MCF 10A (cell line): Measurements from ENCODE around the gene PRR33. TPM values are rescaled to one million over a fixed set of nuclear protein-coding genes. Genes with fewer than 3 reads are reported as not detected.

Experiments used
- BruUV-seq: library from RNA; stranded (reverse); fragments of 400-500 nt; replicated peaks from 2 replicates; lab custom pipeline; 2021; lab: Mats Ljungman, UMichigan
- CTCF ChIA-PET: fragments of 300-600 bp; sonication (Branson Sonifier 250); formaldehyde crosslinking; extraction: SDS; loops from one replicate; lab custom pipeline; 2021; ENCODE audit warnings: antibody characterized with exemption, inconsistent platforms; lab: Yijun Ruan, JAX
- POLR2A ChIA-PET: fragments of 300-600, 350-650 bp; sonication (Branson Sonifier 250); formaldehyde crosslinking; extraction: SDS; loops from one replicate; lab custom pipeline; 2020; ENCODE audit warnings: antibody characterized with exemption, inconsistent platforms; lab: Yijun Ruan, JAX
- DNase-seq: peaks from one replicate; pipeline ENCODE4 v3.0.0-alpha.2; 2018; ENCODE audit not compliant: unreplicated experiment
- H3K27ac Mint-ChIP-seq: one replicate; pipeline ENCODE4 v1.8.0; 2022; ENCODE audit warnings: mild to moderate bottlenecking, low read depth, mixed read lengths; ENCODE audit not compliant: unreplicated experiment
- H3K27me3 Mint-ChIP-seq: one replicate; pipeline ENCODE4 v1.8.0; 2022; ENCODE audit warnings: mixed read lengths; ENCODE audit not compliant: insufficient read depth, unreplicated experiment
- H3K36me3 Mint-ChIP-seq: one replicate; pipeline ENCODE4 v1.8.0; 2022; ENCODE audit warnings: mild to moderate bottlenecking, moderate library complexity, mixed read lengths; ENCODE audit not compliant: insufficient read depth, unreplicated experiment
- H3K4me1 Mint-ChIP-seq: one replicate; pipeline ENCODE4 v1.8.0; 2022; ENCODE audit warnings: mixed read lengths; ENCODE audit not compliant: insufficient read depth, unreplicated experiment
- H3K4me3 Mint-ChIP-seq: one replicate; pipeline ENCODE4 v1.8.0; 2022; ENCODE audit warnings: mild to moderate bottlenecking, moderate library complexity, mixed read lengths; ENCODE audit not compliant: unreplicated experiment
- H3K9me3 Mint-ChIP-seq: one replicate; pipeline ENCODE4 v1.8.0; 2022; ENCODE audit warnings: mixed read lengths; ENCODE audit not compliant: unreplicated experiment
- intact Hi-C: fragments of 100-400 bp; cut with micrococcal nuclease; formaldehyde crosslinking; loops from 2 replicates; pipeline ENCODE4 v1.14.1; 2022
- total RNA-seq: library from RNA; stranded (reverse); gene quantifications from 2 replicates; pipeline ENCODE4 v1.2.3, GENCODE V29; 2022
- TF ChIP-seq, protein P1 (sequence below): fragments of 200-600 bp; IDR thresholded peaks from one replicate; pipeline ENCODE4 v1.8.0; 2022; ENCODE audit warnings: antibody characterized with exemption, mild to moderate bottlenecking; ENCODE audit not compliant: unreplicated experiment

PRR33 gene
- total RNA-seq, 1 experiment from 2014 or later: not detected

DNA sequence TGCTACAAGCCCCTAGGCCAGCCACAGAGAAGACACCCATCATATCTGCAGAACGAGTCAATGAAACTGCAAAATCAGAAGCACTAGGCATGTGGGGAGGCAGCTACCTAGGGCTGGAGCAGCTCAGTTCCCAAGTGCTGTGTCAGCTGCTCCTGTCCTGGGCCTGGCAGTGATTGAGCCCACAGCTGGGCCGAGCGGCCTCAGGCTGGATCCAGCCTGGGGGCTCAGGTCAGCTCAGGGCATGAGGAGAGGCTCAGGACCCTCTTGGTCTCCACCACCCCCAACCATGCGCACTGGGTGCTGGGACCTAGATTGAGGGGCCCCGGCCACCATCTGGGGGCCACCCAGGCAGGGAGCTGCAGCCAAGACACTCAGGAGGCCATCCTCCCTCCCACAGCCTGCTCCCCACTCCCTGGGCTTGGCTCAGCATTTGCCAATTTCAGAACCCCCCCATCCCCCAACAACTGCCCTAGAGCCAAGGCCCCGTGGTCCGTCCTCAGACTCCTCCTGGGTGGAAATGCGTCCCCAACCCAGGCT lies 25.4 kb upstream of the PRR33 start:
- POLR2A ChIA-PET: no interaction called here
- no peak overlapping the region for H3K4me3 Mint-ChIP-seq
- H3K9me3 Mint-ChIP-seq: peaks cover 7% of the 10 kb centered on the region
- H3K27ac Mint-ChIP-seq: no peak overlapping the region
- BruUV-seq: no TSS peak
- intact Hi-C loops: loop anchor here (5.0 kb wide), 1 partner anchor 35 kb away; no protein-coding TSS in a partner anchor
- H3K27me3 Mint-ChIP-seq: peaks cover 32% of the 10 kb centered on the region
- TF ChIP-seq, protein P1, sequence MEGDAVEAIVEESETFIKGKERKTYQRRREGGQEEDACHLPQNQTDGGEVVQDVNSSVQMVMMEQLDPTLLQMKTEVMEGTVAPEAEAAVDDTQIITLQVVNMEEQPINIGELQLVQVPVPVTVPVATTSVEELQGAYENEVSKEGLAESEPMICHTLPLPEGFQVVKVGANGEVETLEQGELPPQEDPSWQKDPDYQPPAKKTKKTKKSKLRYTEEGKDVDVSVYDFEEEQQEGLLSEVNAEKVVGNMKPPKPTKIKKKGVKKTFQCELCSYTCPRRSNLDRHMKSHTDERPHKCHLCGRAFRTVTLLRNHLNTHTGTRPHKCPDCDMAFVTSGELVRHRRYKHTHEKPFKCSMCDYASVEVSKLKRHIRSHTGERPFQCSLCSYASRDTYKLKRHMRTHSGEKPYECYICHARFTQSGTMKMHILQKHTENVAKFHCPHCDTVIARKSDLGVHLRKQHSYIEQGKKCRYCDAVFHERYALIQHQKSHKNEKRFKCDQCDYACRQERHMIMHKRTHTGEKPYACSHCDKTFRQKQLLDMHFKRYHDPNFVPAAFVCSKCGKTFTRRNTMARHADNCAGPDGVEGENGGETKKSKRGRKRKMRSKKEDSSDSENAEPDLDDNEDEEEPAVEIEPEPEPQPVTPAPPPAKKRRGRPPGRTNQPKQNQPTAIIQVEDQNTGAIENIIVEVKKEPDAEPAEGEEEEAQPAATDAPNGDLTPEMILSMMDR: no peak
- no peaks in the 10 kb centered on the region for H3K36me3 Mint-ChIP-seq
- no peak for DNase-seq
- CTCF ChIA-PET: interaction anchor here (1.0 kb wide), 1 partner anchor 216 kb away, joined by 3 read pairs; no protein-coding TSS in a partner anchor
- no peaks in the 10 kb centered on the region for H3K4me1 Mint-ChIP-seq

DNA sequence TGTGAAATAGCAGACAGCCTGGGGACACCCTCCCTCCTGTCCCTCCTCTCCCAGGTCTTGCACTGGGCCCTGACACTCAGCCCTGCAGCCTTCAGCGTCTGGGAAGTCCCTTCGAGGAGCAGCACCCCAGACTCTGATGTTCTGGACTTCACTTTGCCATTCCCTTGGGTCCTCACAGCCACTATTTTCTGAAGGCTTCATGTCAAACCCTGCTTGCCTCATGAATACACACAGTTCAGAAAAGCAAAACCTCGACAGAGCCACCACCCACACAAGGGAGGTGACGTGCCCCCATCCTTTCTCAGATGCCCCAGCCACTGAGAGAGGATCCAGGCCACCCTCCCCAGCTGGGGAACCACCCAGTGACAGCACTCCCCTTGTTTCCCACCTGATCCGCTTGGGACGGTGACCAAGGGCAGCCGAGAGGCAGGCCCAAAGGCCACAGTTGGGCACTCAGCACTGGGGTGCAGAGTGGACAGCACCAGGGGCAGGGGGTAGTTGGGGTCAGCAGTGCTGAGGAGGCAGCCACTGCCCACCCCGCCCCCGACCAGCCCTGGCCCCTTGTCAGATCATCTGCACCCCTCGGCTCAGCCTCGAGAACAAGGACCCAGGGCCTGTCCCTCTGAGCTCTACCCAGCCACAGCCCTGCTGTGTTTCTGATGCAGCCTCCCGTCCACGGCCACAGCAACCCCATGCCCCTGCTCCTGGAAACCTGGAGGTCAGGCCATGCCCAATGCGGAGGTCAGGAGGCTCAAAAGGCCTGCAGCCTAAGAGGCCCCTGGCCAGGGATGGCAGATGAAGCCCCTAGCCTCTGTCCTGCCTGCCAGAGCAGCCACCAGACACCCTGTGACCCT lies 24.7 kb upstream of the PRR33 start:
- ChIA-PET POLR2A (no interaction called here), CTCF (interaction anchor here (0.7 to 1.0 kb wide), 2 partner anchors 79 to 215 kb away, joined by 3 read pairs; no protein-coding TSS in a partner anchor)
- Mint-ChIP-seq H3K27ac (no peak overlapping the region), H3K9me3 (peaks cover 7% of the 10 kb centered on the region), H3K4me1 (no peaks in the 10 kb centered on the region), H3K4me3 (no peak overlapping the region), H3K27me3 (peaks cover 32% of the 10 kb centered on the region), H3K36me3 (no peaks in the 10 kb centered on the region)
- no peak for DNase-seq
- TF ChIP-seq, protein P1: no peak
- intact Hi-C loops: loop anchor here (5.0 kb wide), 1 partner anchor 34 kb away; no protein-coding TSS in a partner anchor
- BruUV-seq: no TSS peak

GRCh38 chr11:1915795-1916131 lies 24.1 kb upstream of the PRR33 start:
- TF ChIP-seq, protein P1: no peak
- Mint-ChIP-seq H3K9me3 (peaks cover 7% of the 10 kb centered on the region), H3K27me3 (peaks cover 37% of the 10 kb centered on the region), H3K36me3 (no peaks in the 10 kb centered on the region), H3K4me1 (no peaks in the 10 kb centered on the region), H3K27ac (no peak overlapping the region), H3K4me3 (no peak overlapping the region)
- intact Hi-C loops: loop anchor here (5.0 kb wide), 1 partner anchor 33 kb away; no protein-coding TSS in a partner anchor
- ChIA-PET POLR2A (no interaction called here), CTCF (no interaction called here)
- BruUV-seq: no TSS peak
- DNase-seq: no peak

DNA sequence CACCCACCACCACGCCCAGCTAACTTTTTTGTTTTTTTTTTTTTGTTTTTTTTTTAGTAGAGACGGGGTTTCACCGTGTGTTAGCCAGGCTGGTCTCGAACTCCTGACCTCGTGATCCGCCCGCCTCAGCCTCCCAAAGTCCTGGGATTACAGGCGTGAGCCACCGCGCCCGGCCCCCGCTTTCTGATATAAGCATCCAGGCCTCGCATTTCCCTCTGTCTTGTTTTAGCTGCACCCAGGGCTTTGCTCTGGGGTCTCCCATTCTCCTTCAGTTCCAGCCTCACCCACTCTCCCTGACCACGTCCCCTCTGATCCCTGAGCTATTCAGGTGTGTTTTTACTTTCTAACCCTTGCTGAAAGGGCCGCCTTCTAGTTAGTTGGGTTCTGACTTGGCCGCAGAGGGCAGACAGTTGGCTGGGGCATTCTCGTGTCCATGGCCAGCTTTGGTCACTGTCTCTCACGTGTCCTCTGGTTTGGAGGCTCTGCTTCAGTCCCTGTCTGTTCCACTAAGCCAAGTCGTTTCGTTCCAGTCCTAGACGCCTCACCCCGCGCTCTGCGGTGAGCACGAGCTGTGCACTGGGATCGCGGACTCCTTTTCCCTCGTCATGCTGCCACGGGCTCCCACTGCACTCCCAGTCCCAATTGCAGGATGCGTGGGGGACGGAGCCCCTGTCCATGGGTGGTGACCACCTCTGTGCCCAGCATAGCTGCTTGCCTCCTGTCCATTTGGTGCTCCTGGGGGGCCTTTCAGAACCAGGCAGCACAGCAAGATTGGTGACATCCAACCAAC lies 21.8 kb upstream of the PRR33 start:
- no peak overlapping the region for H3K27ac Mint-ChIP-seq
- no TSS peak for BruUV-seq
- H3K27me3 Mint-ChIP-seq: peaks cover 60% of the 10 kb centered on the region
- ChIA-PET CTCF (no interaction called here), POLR2A (no interaction called here)
- TF ChIP-seq, protein P1: no peak
- no peak overlapping the region for H3K4me3 Mint-ChIP-seq
- intact Hi-C loops: no loop called here
- H3K36me3 Mint-ChIP-seq: no peaks in the 10 kb centered on the region
- H3K9me3 Mint-ChIP-seq: peaks cover 7% of the 10 kb centered on the region
- no peak for DNase-seq
- H3K4me1 Mint-ChIP-seq: no peaks in the 10 kb centered on the region
